ENCODE data around the gene TSC22D1.

Gene TSC22D1

GRCh38 chr13:44422755-44423643, 153.1 kb downstream of the TSC22D1 start:
- no peak for DNase-seq

GRCh38 chr13:44421853-44422525, 154.1 kb downstream of the TSC22D1 start:
- no peak for DNase-seq

- no peak for DNase-seq
These were observed 155.5 kb downstream of the TSC22D1 start for GRCh38 chr13:44420376-44421220.

GRCh38 chr13:44417876-44418275, 158.3 kb downstream of the TSC22D1 start:
- DNase-seq, result no peak

- no peak for DNase-seq
These were observed 158.7 kb downstream of the TSC22D1 start for GRCh38 chr13:44417446-44417845.

GRCh38 chr13:44416744-44417143, 159.4 kb downstream of the TSC22D1 start:
- DNase-seq, result no peak

GRCh38 chr13:44416301-44416700, 159.8 kb downstream of the TSC22D1 start:
- no peak for DNase-seq

GRCh38 chr13:44415815-44416214, 160.3 kb downstream of the TSC22D1 start:
- no peak for DNase-seq

- DNase-seq, result no peak
These were observed 161.4 kb downstream of the TSC22D1 start for GRCh38 chr13:44414716-44415115.

GRCh38 chr13:44413095-44413494, 163.0 kb downstream of the TSC22D1 start:
- no peak for DNase-seq

- no peak for DNase-seq
These were observed 163.7 kb downstream of the TSC22D1 start for GRCh38 chr13:44412346-44412935.

GRCh38 chr13:44411841-44412240, 164.3 kb downstream of the TSC22D1 start:
- no peak for DNase-seq

- no peak for DNase-seq
These were observed 165.7 kb downstream of the TSC22D1 start for GRCh38 chr13:44410328-44410859.

- no peak for DNase-seq
These were observed 166.5 kb downstream of the TSC22D1 start for GRCh38 chr13:44409595-44409994.

GRCh38 chr13:44407891-44408290, 168.2 kb downstream of the TSC22D1 start:
- DNase-seq, result no peak

- DNase-seq, result no peak
These were observed 168.8 kb downstream of the TSC22D1 start for GRCh38 chr13:44407379-44407778.

- DNase-seq, result no peak
These were observed 169.5 kb downstream of the TSC22D1 start for GRCh38 chr13:44406617-44407016.

- DNase-seq, result no peak
These were observed 171.6 kb downstream of the TSC22D1 start for GRCh38 chr13:44404261-44405132.

- DNase-seq, result no peak
These were observed 172.6 kb downstream of the TSC22D1 start for GRCh38 chr13:44403461-44404056.

GRCh38 chr13:44402899-44403445, 173.2 kb downstream of the TSC22D1 start:
- DNase-seq, result no peak

GRCh38 chr13:44401577-44401976, 174.6 kb downstream of the TSC22D1 start:
- DNase-seq, result no peak
